PC-3 (cell line): Measurements from ENCODE around the gene SH3TC1. TPM values are rescaled to one million over a fixed set of nuclear protein-coding genes. Genes with fewer than 3 reads are reported as not detected.

Source experiments
- ATAC-seq: fragments of 200-7000 bp; cut with Tn5 transposase; 2 replicates; pipeline ENCODE4 v1.9.1; 2020; ENCODE audit warnings: mild to moderate bottlenecking, moderate library complexity
- BruUV-seq: library from RNA; stranded (reverse); fragments of 400-500 nt; replicated peaks from 2 replicates; lab custom pipeline; 2021; lab: Mats Ljungman, UMichigan
- CTCF ChIA-PET: fragments of 300-600 bp; sonication (Branson Sonifier 250); formaldehyde crosslinking; loops from one replicate; lab custom pipeline; 2022; ENCODE audit warnings: antibody characterized with exemption; lab: Charles Lee
- POLR2A ChIA-PET: fragments of 300-600 bp; sonication (Branson Sonifier 250); formaldehyde crosslinking; loops from one replicate; lab custom pipeline; 2022; ENCODE audit warnings: antibody characterized with exemption; ENCODE audit not compliant: unreplicated experiment; lab: Charles Lee
- DNase-seq: peaks from one replicate; pipeline ENCODE4 v3.0.0-alpha.2; 2015
- H2AFZ ChIP-seq: fragments of 300-600 bp; sonication (generic); 2 replicates; pipeline ENCODE4 v1.6.0; 2016; ENCODE audit warnings: antibody characterized with exemption, low read length
- H3F3A ChIP-seq: fragments of 300-600 bp; sonication (generic); one replicate; pipeline ENCODE4 v1.6.0; 2017; ENCODE audit warnings: antibody characterized with exemption, low read length, control low read depth, mild to moderate bottlenecking; ENCODE audit not compliant: unreplicated experiment
- H3K27ac ChIP-seq: fragments of 300-600 bp; sonication (generic); 2 replicates; pipeline ENCODE4 v1.5.1; 2016; ENCODE audit warnings: mild to moderate bottlenecking, low read length
- H3K27me3 ChIP-seq: fragments of 300-600 bp; sonication (generic); 2 replicates; pipeline ENCODE4 v1.6.1; 2016; ENCODE audit warnings: low read length, mixed read lengths
- H3K36me3 ChIP-seq: fragments of 300-600 bp; sonication (generic); 2 replicates; pipeline ENCODE4 v1.6.1; 2016; ENCODE audit warnings: low read depth, mixed run types, low read length, mixed read lengths
- H3K4me1 ChIP-seq: fragments of 300-600 bp; sonication (generic); 2 replicates; pipeline ENCODE4 v1.5.1; 2016; ENCODE audit warnings: low read length; ENCODE audit not compliant: insufficient read depth
- H3K4me2 ChIP-seq: fragments of 300-600 bp; sonication (generic); 2 replicates; pipeline ENCODE4 v1.6.0; 2016; ENCODE audit warnings: low read length
- H3K4me3 ChIP-seq: fragments of 300-600 bp; sonication (generic); 2 replicates; pipeline ENCODE4 v1.5.1; 2016; ENCODE audit warnings: mild to moderate bottlenecking, low read length, mixed read lengths
- H3K79me2 ChIP-seq: fragments of 300-600 bp; sonication (generic); 2 replicates; pipeline ENCODE4 v1.6.1; 2017; ENCODE audit warnings: low read length, mixed read lengths
- H3K9ac ChIP-seq: fragments of 300-600 bp; sonication (generic); 2 replicates; pipeline ENCODE4 v1.6.0; 2016; ENCODE audit warnings: mild to moderate bottlenecking, low read length
- H3K9me2 ChIP-seq: fragments of 300-600 bp; sonication (generic); replicated peaks from 2 replicates; pipeline ENCODE4 v1.6.1; 2016; ENCODE audit warnings: mixed run types, low read length, mixed read lengths
- H3K9me3 ChIP-seq: fragments of 300-600 bp; sonication (generic); 2 replicates; pipeline ENCODE4 v1.6.1; 2016; ENCODE audit warnings: low read length, mixed read lengths
- H4K20me1 ChIP-seq: fragments of 300-600 bp; sonication (generic); 2 replicates; pipeline ENCODE4 v1.6.1; 2016; ENCODE audit warnings: low read length, mixed read lengths
- EZH2 ChIP-seq: fragments of 300-600 bp; sonication (generic); IDR thresholded peaks from one replicate; pipeline ENCODE4 v1.6.1; 2017; ENCODE audit warnings: antibody characterized with exemption, mild to moderate bottlenecking, low read length; ENCODE audit not compliant: unreplicated experiment
- EZH2phosphoT487 ChIP-seq: fragments of 300-600 bp; sonication (generic); IDR thresholded peaks from 2 replicates; pipeline ENCODE4 v1.6.1; 2018; ENCODE audit warnings: mild to moderate bottlenecking, antibody characterized with exemption, low read length, borderline replicate concordance
- intact Hi-C: fragments of 100-400 bp; cut with micrococcal nuclease; formaldehyde crosslinking; loops from 2 replicates; pipeline ENCODE4 v1.9.0; 2023
- total RNA-seq: library from RNA; depleted of rRNA; stranded (reverse); fragments of >200 nt; gene quantifications from 2 replicates; pipeline ENCODE4 v1.2.3, GENCODE V29; 2014
- TF ChIP-seq, protein P1 (sequence below): fragments of 300-600 bp; sonication (generic); conservative IDR thresholded peaks from 2 replicates; pipeline ENCODE4 v1.5.1; 2017; ENCODE audit warnings: antibody characterized with exemption, low read depth, mild to moderate bottlenecking, low read length

The SH3TC1 gene
- total RNA-seq, 1 experiment from 2014 or later = 23.1 TPM

DNA sequence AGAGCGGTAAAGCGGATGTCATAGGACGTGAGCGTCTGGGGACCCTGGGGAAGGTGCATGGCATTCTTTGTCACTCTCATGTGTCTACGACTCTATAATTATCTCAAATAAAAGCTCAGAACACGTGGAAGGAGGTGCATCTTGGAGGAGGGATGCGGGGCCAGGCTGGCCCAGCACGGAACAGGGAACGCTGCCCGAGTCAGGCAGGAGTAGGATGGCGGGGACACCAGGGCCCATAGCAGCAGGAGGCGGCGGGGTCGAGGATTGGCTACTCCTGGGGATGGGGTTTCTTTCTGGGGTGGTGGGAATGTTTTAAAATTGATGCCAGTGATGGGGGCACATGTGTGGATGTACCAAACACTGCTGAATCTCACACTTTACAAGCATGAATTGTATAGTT is 65.0 kb downstream of the SH3TC1 start:
- no TSS peak for BruUV-seq
- no peaks in the 10 kb centered on the region for H3K9me3 ChIP-seq
- H3F3A ChIP-seq = no peaks in the 10 kb centered on the region
- POLR2A ChIA-PET = no interaction called here
- no peak overlapping the region for H3K9ac ChIP-seq
- H3K79me2 ChIP-seq = no peaks in the 10 kb centered on the region
- H3K4me1 ChIP-seq = 0 out of 2 replicates have a peak, but pooled peaks cover 7% of the 10 kb centered on the region
- intact Hi-C loops = no loop called here
- no peak overlapping the region for H3K27ac ChIP-seq
- H3K27me3 ChIP-seq = no peaks in the 10 kb centered on the region
- ATAC-seq (no peak), DNase-seq (no peak)
- CTCF ChIA-PET = no interaction called here
- no peaks in the 10 kb centered on the region for H3K9me2 ChIP-seq
- TF ChIP-seq, protein P1, sequence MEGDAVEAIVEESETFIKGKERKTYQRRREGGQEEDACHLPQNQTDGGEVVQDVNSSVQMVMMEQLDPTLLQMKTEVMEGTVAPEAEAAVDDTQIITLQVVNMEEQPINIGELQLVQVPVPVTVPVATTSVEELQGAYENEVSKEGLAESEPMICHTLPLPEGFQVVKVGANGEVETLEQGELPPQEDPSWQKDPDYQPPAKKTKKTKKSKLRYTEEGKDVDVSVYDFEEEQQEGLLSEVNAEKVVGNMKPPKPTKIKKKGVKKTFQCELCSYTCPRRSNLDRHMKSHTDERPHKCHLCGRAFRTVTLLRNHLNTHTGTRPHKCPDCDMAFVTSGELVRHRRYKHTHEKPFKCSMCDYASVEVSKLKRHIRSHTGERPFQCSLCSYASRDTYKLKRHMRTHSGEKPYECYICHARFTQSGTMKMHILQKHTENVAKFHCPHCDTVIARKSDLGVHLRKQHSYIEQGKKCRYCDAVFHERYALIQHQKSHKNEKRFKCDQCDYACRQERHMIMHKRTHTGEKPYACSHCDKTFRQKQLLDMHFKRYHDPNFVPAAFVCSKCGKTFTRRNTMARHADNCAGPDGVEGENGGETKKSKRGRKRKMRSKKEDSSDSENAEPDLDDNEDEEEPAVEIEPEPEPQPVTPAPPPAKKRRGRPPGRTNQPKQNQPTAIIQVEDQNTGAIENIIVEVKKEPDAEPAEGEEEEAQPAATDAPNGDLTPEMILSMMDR = no peak
- TF ChIP-seq EZH2 = no peak
- no peak for TF ChIP-seq EZH2phosphoT487
- no peaks in the 10 kb centered on the region for H4K20me1 ChIP-seq
- H2AFZ ChIP-seq = no peak overlapping the region
- no peak overlapping the region for H3K4me2 ChIP-seq
- H3K36me3 ChIP-seq = no peaks in the 10 kb centered on the region
- no peak overlapping the region for H3K4me3 ChIP-seq

DNA sequence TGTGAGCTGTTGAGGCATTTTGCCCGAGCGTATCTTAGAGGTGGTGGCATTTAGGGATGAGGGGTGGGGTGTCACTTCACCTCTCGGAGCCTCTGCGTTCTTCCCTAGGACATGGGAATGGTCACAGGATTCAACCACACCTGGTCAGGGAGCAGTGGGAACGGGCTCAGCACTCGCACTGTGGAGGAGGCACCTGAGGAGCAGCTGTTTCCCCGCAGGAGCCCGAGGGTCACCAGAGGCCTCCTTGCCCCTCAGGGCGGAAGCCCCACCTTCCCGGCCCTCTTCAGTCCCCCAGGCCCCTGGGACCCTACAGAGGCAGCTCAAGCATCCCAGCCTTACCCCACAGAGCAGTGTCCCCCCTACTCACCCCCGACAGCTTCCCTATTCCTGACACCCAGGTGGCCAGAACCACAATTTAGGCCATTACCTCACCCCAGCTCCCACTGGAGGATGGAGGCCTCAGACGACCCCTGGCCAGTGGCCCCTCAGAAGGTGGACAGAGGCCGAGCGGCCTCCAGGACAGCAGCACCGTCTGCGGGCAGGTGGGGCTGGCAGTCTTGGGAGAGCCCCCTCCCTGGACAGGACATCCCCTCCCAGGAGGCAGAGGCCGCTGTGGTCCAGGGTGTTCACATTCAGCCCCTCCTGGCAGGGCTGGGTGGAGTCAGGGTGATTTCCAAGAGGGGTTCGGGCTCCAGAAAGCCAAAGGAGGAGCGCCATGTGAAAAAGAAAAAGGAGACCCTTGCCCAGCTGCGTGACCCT is 66.3 kb downstream of the SH3TC1 start:
- no peaks in the 10 kb centered on the region for H3K36me3 ChIP-seq
- no peak overlapping the region for H3K4me3 ChIP-seq
- CTCF ChIA-PET = no interaction called here
- H3K4me2 ChIP-seq = no peak overlapping the region
- POLR2A ChIA-PET = no interaction called here
- no peaks in the 10 kb centered on the region for H3K27me3 ChIP-seq
- H3K9me3 ChIP-seq = no peaks in the 10 kb centered on the region
- no peak overlapping the region for H2AFZ ChIP-seq
- H3F3A ChIP-seq = no peaks in the 10 kb centered on the region
- intact Hi-C loops = no loop called here
- no peaks in the 10 kb centered on the region for H3K9me2 ChIP-seq
- no TSS peak for BruUV-seq
- no peaks in the 10 kb centered on the region for H3K79me2 ChIP-seq
- TF ChIP-seq, protein P1 = no peak
- TF ChIP-seq EZH2 (no peak), EZH2phosphoT487 (no peak)
- H4K20me1 ChIP-seq = no peaks in the 10 kb centered on the region
- DNase-seq (no peak), ATAC-seq (no peak)
- H3K27ac ChIP-seq = no peak overlapping the region
- no peak overlapping the region for H3K9ac ChIP-seq
- 0 out of 2 replicates have a peak, but pooled peaks cover 5% of the 10 kb centered on the region for H3K4me1 ChIP-seq

DNA sequence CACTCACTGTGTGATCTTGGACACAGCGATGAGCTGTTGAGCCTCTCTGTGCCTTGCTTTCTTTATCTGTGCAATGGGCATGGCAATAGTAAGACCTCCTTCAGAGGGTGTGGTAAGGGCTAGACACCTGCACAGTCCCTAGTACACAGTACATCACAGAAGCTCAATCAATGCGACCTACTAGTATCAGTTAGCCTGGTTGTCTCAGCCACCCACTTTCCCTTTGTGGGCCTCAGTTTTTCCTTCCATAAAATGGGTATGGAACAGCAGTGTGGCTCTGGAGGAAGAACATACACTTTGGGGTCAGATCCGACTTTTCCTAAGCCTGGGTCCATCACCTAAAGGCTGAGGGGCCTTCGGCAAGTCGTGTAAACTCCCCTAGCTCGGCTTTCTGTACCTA is 67.0 kb downstream of the SH3TC1 start:
- Histone ChIP-seq H3K9ac (no peak overlapping the region), H3K9me2 (no peaks in the 10 kb centered on the region), H3K4me1 (0 out of 2 replicates have a peak, but pooled peaks cover 2% of the 10 kb centered on the region), H3K79me2 (no peaks in the 10 kb centered on the region), H3F3A (no peaks in the 10 kb centered on the region), H2AFZ (no peak overlapping the region), H3K36me3 (no peaks in the 10 kb centered on the region), H3K27ac (no peak overlapping the region), H4K20me1 (no peaks in the 10 kb centered on the region), H3K4me2 (no peak overlapping the region), H3K9me3 (no peaks in the 10 kb centered on the region), H3K27me3 (no peaks in the 10 kb centered on the region), H3K4me3 (no peak overlapping the region)
- DNase-seq (no peak), ATAC-seq (no peak)
- no TSS peak for BruUV-seq
- CTCF ChIA-PET = no interaction called here
- TF ChIP-seq, protein P1 = no peak
- TF ChIP-seq EZH2phosphoT487 = no peak
- no peak for TF ChIP-seq EZH2
- intact Hi-C loops = no loop called here
- POLR2A ChIA-PET = no interaction called here
